OCI-LY7 (cell line): Measurements from ENCODE around the gene FAM107A. TPM values are rescaled to one million over a fixed set of nuclear protein-coding genes. Genes with fewer than 3 reads are reported as not detected.

Experiments
- BruUV-seq: library from RNA; stranded (reverse); fragments of 400-500 nt; replicated peaks from 2 replicates; lab custom pipeline; 2021; lab: Mats Ljungman, UMichigan
- CTCF ChIA-PET: fragments of 300-600 bp; sonication (Branson Sonifier 250); formaldehyde crosslinking; loops from one replicate; lab custom pipeline; 2022; ENCODE audit warnings: antibody characterized with exemption; ENCODE audit not compliant: unreplicated experiment; lab: Charles Lee
- POLR2A ChIA-PET: fragments of 300-600 bp; sonication (Branson Sonifier 250); formaldehyde crosslinking; loops from one replicate; lab custom pipeline; 2022; ENCODE audit warnings: antibody characterized with exemption; lab: Charles Lee
- DNase-seq: peaks from one replicate; pipeline ENCODE4 v3.0.0-alpha.2; 2015; ENCODE audit warnings: low spot score
- H2AFZ ChIP-seq: fragments of 200-600 bp; sonication (generic), shearing (Covaris generic); 2 replicates; pipeline ENCODE4 v1.6.1; 2014; ENCODE audit warnings: mild to moderate bottlenecking, antibody characterized with exemption, low read length, moderate library complexity
- H3K27ac ChIP-seq: fragments of 200-600 bp; sonication (generic); 2 replicates; pipeline ENCODE4 v1.5.1; 2014; ENCODE audit warnings: mixed run types, low read depth, mild to moderate bottlenecking, moderate library complexity, low read length, inconsistent platforms; ENCODE audit not compliant: poor library complexity, severe bottlenecking
- H3K36me3 ChIP-seq: fragments of 200-600 bp; sonication (generic); 2 replicates; pipeline ENCODE4 v1.6.1; 2014; ENCODE audit warnings: mild to moderate bottlenecking, antibody characterized with exemption, low read length, moderate library complexity, mixed read lengths; ENCODE audit not compliant: insufficient read depth
- H3K4me1 ChIP-seq: fragments of 200-600 bp; sonication (generic); 2 replicates; pipeline ENCODE4 v1.5.1; 2014; ENCODE audit warnings: mild to moderate bottlenecking, low read length; ENCODE audit not compliant: insufficient read depth, poor library complexity, severe bottlenecking
- H3K4me2 ChIP-seq: fragments of 200-600 bp; sonication (generic); 2 replicates; pipeline ENCODE4 v1.6.1; 2014; ENCODE audit warnings: mild to moderate bottlenecking, low read length
- H3K4me3 ChIP-seq: fragments of 200-600 bp; sonication (generic); 2 replicates; pipeline ENCODE4 v1.5.1; 2014; ENCODE audit warnings: mild to moderate bottlenecking, low read depth, low read length; ENCODE audit not compliant: poor library complexity, severe bottlenecking
- H3K79me2 ChIP-seq: fragments of 200-600 bp; sonication (generic); 2 replicates; pipeline ENCODE4 v1.6.1; 2016; ENCODE audit warnings: low read depth, mild to moderate bottlenecking, low read length, moderate library complexity, mixed read lengths; ENCODE audit not compliant: insufficient read depth
- H3K9me2 ChIP-seq: fragments of 200-600 bp; sonication (generic); 2 replicates; pipeline ENCODE4 v1.6.1; 2016; ENCODE audit warnings: mild to moderate bottlenecking, low read length, mixed read lengths; ENCODE audit not compliant: insufficient read depth
- H3K9me3 ChIP-seq: fragments of 200-600 bp; sonication (generic); 2 replicates; pipeline ENCODE4 v1.6.1; 2014; ENCODE audit warnings: mild to moderate bottlenecking, mixed run types, low read length, mixed read lengths
- H4K20me1 ChIP-seq: fragments of 200-600 bp; sonication (generic); 2 replicates; pipeline ENCODE4 v1.6.1; 2014; ENCODE audit warnings: mild to moderate bottlenecking, antibody characterized with exemption, low read length, moderate library complexity, mixed read lengths; ENCODE audit not compliant: insufficient read depth
- EZH2phosphoT487 ChIP-seq: fragments of 200-600 bp; sonication (generic); IDR thresholded peaks from 2 replicates; pipeline ENCODE4 v1.6.1; 2018; ENCODE audit warnings: low read depth, borderline replicate concordance, mild to moderate bottlenecking, mixed run types, antibody characterized with exemption, low read length, moderate library complexity, mixed read lengths
- intact Hi-C: fragments of 100-400 bp; cut with micrococcal nuclease; formaldehyde crosslinking; loops from one replicate; pipeline ENCODE4 v1.10.0; 2022; ENCODE audit not compliant: unreplicated experiment
- total RNA-seq, 2 experiments: library from RNA; depleted of rRNA in 1 of 2; stranded (reverse); fragments of >200 nt in 1 of 2; shearing (Covaris generic) in 1 of 2; gene quantifications; 2 replicates each; pipeline ENCODE4 v1.2.3, GENCODE V29; 2014 to 2022
- TF ChIP-seq, protein P1 (sequence below): fragments of 200-600 bp; sonication (generic); conservative IDR thresholded peaks from 2 replicates; pipeline ENCODE4 v1.5.1; 2014; ENCODE audit warnings: mild to moderate bottlenecking, antibody characterized with exemption, low read length, moderate library complexity, mixed read lengths

FAM107A gene
- total RNA-seq, 2 experiments from 2014 or later = not detected

DNA sequence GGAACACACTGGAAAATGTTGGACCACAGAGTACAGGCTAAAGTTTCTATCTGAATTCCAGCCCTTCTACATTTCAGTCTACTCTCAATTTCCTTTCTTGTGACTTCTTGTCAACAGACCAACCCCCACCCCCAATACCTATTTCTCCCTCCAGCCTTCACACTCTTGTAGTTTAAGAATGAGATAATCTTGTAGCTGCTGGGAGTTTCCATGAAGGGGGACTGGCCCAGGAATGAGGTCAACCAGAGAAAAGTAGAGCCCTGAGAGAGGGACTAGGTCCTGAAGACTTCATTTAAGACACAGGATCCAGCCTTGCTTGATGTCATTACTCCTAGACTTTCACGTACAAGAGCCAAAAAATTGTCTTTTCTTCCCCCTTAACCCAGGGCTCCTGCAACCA, 29.5 kb upstream of the FAM107A start:
- Histone ChIP-seq H3K27ac (no peak overlapping the region), H3K4me3 (no peak overlapping the region), H2AFZ (no peak overlapping the region), H3K9me3 (no peaks in the 10 kb centered on the region), H3K79me2 (no peaks in the 10 kb centered on the region), H3K4me2 (no peak overlapping the region), H3K4me1 (no peaks in the 10 kb centered on the region), H3K36me3 (no peaks in the 10 kb centered on the region), H4K20me1 (no peaks in the 10 kb centered on the region), H3K9me2 (no peaks in the 10 kb centered on the region)
- BruUV-seq = no TSS peak
- CTCF ChIA-PET = no interaction called here
- TF ChIP-seq EZH2phosphoT487 = no peak
- TF ChIP-seq, protein P1, sequence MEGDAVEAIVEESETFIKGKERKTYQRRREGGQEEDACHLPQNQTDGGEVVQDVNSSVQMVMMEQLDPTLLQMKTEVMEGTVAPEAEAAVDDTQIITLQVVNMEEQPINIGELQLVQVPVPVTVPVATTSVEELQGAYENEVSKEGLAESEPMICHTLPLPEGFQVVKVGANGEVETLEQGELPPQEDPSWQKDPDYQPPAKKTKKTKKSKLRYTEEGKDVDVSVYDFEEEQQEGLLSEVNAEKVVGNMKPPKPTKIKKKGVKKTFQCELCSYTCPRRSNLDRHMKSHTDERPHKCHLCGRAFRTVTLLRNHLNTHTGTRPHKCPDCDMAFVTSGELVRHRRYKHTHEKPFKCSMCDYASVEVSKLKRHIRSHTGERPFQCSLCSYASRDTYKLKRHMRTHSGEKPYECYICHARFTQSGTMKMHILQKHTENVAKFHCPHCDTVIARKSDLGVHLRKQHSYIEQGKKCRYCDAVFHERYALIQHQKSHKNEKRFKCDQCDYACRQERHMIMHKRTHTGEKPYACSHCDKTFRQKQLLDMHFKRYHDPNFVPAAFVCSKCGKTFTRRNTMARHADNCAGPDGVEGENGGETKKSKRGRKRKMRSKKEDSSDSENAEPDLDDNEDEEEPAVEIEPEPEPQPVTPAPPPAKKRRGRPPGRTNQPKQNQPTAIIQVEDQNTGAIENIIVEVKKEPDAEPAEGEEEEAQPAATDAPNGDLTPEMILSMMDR = no peak
- POLR2A ChIA-PET = no interaction called here
- DNase-seq = no peak
- intact Hi-C loops = no loop called here

- H3K9me3 ChIP-seq = no peaks in the 10 kb centered on the region
- no peak overlapping the region for H3K27ac ChIP-seq
- DNase-seq = no peak
- H3K36me3 ChIP-seq = no peaks in the 10 kb centered on the region
- no peak overlapping the region for H2AFZ ChIP-seq
- H3K4me3 ChIP-seq = no peak overlapping the region
- BruUV-seq = no TSS peak
- intact Hi-C loops = no loop called here
- no peak for TF ChIP-seq EZH2phosphoT487
- TF ChIP-seq, protein P1 = no peak
- CTCF ChIA-PET = no interaction called here
- no peaks in the 10 kb centered on the region for H4K20me1 ChIP-seq
- H3K9me2 ChIP-seq = no peaks in the 10 kb centered on the region
- POLR2A ChIA-PET = no interaction called here
- no peaks in the 10 kb centered on the region for H3K79me2 ChIP-seq
- H3K4me1 ChIP-seq = no peaks in the 10 kb centered on the region
- no peak overlapping the region for H3K4me2 ChIP-seq
Measured at GRCh38 chr3:58604031-58604430, 26.8 kb upstream of the FAM107A start.

DNA sequence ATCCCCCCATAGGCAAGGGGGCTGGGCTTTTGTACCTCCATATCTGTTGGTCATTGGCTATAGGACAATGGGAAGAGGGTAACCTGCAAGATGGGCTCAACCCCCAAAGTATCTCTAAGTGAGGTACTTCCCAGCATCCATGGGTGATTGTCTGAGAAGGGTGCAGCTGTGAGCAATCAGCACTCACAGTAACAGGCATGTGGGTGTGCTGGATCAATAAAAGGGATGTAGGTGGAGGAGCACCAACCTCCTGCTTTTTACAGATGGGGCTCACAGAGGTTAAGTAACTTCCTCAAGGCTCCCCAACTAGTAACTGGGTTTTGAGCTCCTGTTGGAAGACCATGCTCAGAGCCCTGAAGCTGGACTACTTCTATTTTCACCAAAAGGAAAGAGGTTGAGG, 26.4 kb upstream of the FAM107A start:
- CTCF ChIA-PET = no interaction called here
- BruUV-seq = no TSS peak
- intact Hi-C loops = no loop called here

More for the DNA sequence above, 26.4 kb upstream of the FAM107A start:
- H3K4me2 ChIP-seq = no peak overlapping the region
- TF ChIP-seq, protein P1 = no peak
- TF ChIP-seq EZH2phosphoT487 = no peak
- H3K4me1 ChIP-seq = no peaks in the 10 kb centered on the region
- H3K27ac ChIP-seq = no peak overlapping the region
- no peak overlapping the region for H3K4me3 ChIP-seq
- no peaks in the 10 kb centered on the region for H3K36me3 ChIP-seq
- H3K79me2 ChIP-seq = no peaks in the 10 kb centered on the region
- no peaks in the 10 kb centered on the region for H4K20me1 ChIP-seq
- POLR2A ChIA-PET = no interaction called here
- no peaks in the 10 kb centered on the region for H3K9me3 ChIP-seq
- no peak overlapping the region for H2AFZ ChIP-seq
- DNase-seq = no peak
- H3K9me2 ChIP-seq = no peaks in the 10 kb centered on the region
